GM21367 (cell line): ENCODE measurements around the gene PUM2.

Experiments used
- ATAC-seq: cut with Tn5 transposase; IDR thresholded peaks from one replicate; pipeline ENCODE4 v1.9.1; 2021; ENCODE audit not compliant: unreplicated experiment

The PUM2 gene

GRCh38 chr2:20203521-20204225 is 147.0 kb downstream of the PUM2 start:
- no peak for ATAC-seq

DNA sequence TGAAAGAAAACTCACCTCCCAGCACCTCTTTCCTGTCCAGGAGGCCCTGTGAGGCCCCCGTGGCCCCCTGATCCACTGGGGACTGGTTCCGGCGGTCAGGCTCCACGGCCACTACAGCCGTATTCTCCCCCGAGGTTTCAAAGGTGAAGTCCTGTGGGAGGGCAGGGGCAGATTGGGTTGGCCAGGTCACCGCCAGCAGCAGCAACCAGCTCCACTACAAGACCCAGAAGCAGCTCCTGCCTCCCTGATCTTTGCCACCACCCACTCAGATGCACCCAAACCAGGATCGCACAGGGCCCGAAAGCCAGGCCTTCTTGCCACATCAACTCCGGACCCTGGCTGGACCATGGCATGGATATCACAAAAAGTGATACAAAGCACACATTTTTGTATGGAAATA is 147.6 kb downstream of the PUM2 start:
- ATAC-seq = no peak

DNA sequence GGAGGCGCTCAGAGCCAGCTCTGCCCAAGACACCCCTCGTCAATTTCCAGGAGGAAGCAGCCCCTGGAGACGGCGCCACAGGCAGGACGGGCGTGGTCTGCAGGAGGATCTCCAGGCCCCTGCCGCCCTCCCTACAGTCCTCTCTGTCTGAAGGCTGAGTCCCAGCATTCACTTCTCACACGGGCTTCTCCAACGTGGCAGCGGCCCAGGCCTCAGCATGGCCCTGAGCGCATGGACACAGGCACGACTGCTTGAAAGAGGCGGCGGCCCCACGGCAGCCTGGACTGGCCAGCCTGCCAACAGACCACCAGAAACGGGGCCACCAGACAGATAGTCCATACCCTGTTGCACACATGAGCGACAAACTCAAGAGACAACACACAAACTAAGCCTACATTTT is 149.0 kb downstream of the PUM2 start:
- ATAC-seq = no peak

DNA sequence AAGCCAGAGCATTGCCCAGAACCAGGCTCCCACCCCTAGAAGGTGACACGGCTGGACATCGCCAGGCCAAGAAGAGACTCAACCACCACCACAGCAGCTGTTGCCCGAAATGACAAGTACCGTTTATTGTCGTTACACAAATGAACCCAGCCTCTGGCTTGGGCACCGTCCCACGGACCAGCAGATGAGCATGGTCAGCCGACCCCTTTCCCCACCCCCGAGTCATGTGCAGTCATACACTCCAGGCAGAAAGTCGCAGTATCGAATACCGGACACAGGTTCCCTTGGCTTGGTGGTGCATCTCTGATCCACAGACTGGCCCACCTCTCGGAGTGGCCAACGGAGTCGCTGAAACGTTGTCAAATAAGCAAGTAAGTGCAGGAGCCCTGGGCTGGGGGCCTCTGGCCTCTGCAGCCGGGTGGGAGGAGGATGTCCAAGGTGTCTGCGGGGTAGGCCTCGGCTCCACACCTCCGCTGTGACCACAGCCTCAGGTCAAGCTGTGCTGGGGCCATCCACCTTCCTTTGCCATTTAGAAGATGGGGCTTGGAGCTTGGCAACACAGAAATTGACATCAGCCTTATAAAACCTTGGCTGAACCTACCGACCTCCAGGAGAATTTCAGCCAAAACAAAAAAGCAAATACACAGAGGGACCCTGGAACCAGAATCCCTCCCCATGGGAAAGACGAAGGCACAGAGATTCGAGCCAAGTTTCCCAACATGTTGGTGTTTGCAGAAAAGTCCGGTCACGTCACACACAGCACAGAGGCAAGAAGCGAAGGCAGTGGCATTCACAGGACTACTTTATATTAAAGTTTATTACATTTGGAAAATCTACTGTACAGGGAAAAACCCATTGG is 149.7 kb downstream of the PUM2 start:
- no peak for ATAC-seq

GRCh38 chr2:20199633-20200270 is 150.9 kb downstream of the PUM2 start:
- ATAC-seq = no peak

- no peak for ATAC-seq
These were observed 151.6 kb downstream of the PUM2 start for GRCh38 chr2:20198796-20199632.
